Psoas muscle (tissue), 8 donors: ENCODE measurements around the gene IFRD2. TPM values are rescaled to one million over a fixed set of nuclear protein-coding genes. Genes with fewer than 3 reads are reported as not detected.

Experiments
- ATAC-seq, 4 donors: fragments of 200-7000 bp; cut with Tn5 transposase; one replicate each; pipeline ENCODE4 v1.9.1; 2020; ENCODE audit warnings: moderate library complexity in 3 of 4, mild to moderate bottlenecking in 2 of 4
- DNase-seq, 2 donors: peaks; one replicate each; pipeline ENCODE4 v3.0.0-alpha.2; 2020
- H3K27ac ChIP-seq: fragments of 200-600 bp; one replicate; pipeline ENCODE4 v1.8.0; 2022
- H3K27me3 ChIP-seq, 3 donors: fragments of 200-600 bp in 1 of 3; one replicate each; pipeline versions ENCODE4 v1.6.1 to v1.8.0; 2013 to 2022; ENCODE audit warnings: low read length in 2 of 3, mild to moderate bottlenecking in 2 of 3, moderate library complexity in 1 of 3; ENCODE audit not compliant: insufficient read depth in 3 of 3
- H3K36me3 ChIP-seq, 2 donors: fragments of 200-600 bp in 1 of 2; one replicate each; pipeline versions ENCODE4 v1.6.1 to v1.8.0; 2013 to 2022; ENCODE audit warnings: low read depth in 1 of 2, mild to moderate bottlenecking in 1 of 2, moderate library complexity in 1 of 2; ENCODE audit not compliant: insufficient read depth in 1 of 2
- H3K4me1 ChIP-seq: fragments of 200-600 bp; one replicate; pipeline ENCODE4 v1.8.0; 2022
- H3K4me3 ChIP-seq: fragments of 200-600 bp; one replicate; pipeline ENCODE4 v1.8.0; 2022; ENCODE audit warnings: mild to moderate bottlenecking
- H3K9me3 ChIP-seq: fragments of 200-600 bp; one replicate; pipeline ENCODE4 v1.8.0; 2022
- CTCF ChIP-seq: fragments of 200-600 bp; IDR thresholded peaks from one replicate; pipeline ENCODE4 v1.8.0; 2022; ENCODE audit warnings: antibody characterized with exemption
- WGBS, 3 donors: extraction: QIAGEN DNeasy Blood & Tissue Kit; methylation state at CpG; one replicate each; pipeline versions ENCODE4 v1.1.6 to v1.1.7; 2013; 5-methylcytosine and 5-hydroxymethylcytosine counted together
- intact Hi-C, 2 donors: fragments of 100-400 bp; cut with DNase I; formaldehyde crosslinking; loops; one replicate each; pipeline versions ENCODE4 v1.11.0 to v1.14.2; 2022
- polyA plus RNA-seq, 3 donors: library from polyadenylated mRNA; stranded (reverse); fragments of 200-250 nt; gene quantifications; one replicate each; pipeline ENCODE4 v1.2.3, GENCODE V29; 2013
- total RNA-seq, 4 donors: library from RNA; stranded (reverse); fragmentation: NEBNext Ultra II Directional in 2 of 4; extraction: Animal tissue kit (Norgen Biotek cat#: 25700) in 2 of 4; gene quantifications; one replicate each; pipeline versions ENCODE4 v1.2.1 to v1.2.4, GENCODE V29; 2021 to 2023
- donor health status: healthy with polysubstance abuse.
- donor health status: DM: no; HTN: no; CAD: no; lungs with moderate emphysema.
- donor health status: Bipolar disorder and iron deficiency.
- donor health status: healthy.
- donor health status: DM: yes; HTN: yes; CAD: no.
- donor health status: DM: no; HTN: no; CAD: no.
- donor health status: DM: no; HTN: no; CAD: no.
- donor health status: DM: yes; HTN: yes; CAD: no.

IFRD2 gene
- total and polyA plus RNA-seq, 7 donors = 77.2 to 175 (median 130) TPM

DNA sequence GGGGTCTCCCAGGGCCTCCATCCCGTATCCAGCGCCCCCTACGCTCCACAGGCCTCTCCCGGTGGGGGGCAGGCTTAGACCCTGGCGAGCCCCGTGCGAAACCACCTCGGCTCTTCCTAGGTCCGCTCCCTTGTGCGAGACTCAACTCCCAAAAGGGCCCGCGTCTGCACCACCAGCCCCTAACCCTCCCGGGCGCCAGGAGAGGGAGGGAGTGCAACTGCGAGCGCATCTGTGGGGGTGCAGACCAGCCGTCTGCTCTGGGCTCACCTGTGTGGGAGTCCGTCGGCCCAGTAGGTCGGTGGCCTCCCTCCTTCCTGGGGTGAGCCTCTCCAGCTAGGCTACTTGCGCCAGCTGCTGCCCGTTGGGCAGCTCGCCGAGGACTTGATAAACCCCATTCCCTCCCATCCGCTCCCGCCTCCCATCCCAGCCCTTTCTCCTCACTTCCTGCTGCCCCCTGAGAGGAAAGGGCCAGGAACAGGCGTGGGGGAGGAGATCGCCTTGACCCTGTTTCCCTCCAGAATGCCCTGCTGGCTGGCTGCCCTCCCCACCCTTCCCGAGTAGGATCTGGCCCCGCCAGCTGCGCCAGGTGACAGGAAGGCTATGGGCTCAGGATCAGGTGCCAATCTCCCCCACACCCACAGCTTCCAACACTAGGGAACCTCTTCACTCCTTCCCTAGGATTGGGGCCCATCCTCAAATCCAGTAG is 30.3 kb upstream of the IFRD2 start, which contains the start of gene HYAL2:
Gene HYAL2, minus strand, starts transcription at position 360 of the 706 bp plus-strand sequence. CDS start 2,256 bp downstream, outside the sequence.
- intact Hi-C loops = no loop called here
- peak within 1 kb of the TSS; percentile 93 for H3K27ac ChIP-seq
- ATAC-seq = no peak
- H3K36me3 ChIP-seq = peaks cover 0 to 45% of the 10 kb centered on the region in 2 donors
- WGBS, 3 donors = 39 to 43% (median 39%) methylated on average over 28 to 31 of the region's 31 CpGs
- peak within 1 kb of the TSS; percentile 90 for H3K4me3 ChIP-seq
- peaks cover 54% of the 10 kb centered on the region for H3K4me1 ChIP-seq
- peak; percentile 62 to 79 for DNase-seq
- no peaks in the 10 kb centered on the region for H3K9me3 ChIP-seq
- TF ChIP-seq CTCF = no peak
- H3K27me3 ChIP-seq = no peaks in the 10 kb centered on the region

DNA sequence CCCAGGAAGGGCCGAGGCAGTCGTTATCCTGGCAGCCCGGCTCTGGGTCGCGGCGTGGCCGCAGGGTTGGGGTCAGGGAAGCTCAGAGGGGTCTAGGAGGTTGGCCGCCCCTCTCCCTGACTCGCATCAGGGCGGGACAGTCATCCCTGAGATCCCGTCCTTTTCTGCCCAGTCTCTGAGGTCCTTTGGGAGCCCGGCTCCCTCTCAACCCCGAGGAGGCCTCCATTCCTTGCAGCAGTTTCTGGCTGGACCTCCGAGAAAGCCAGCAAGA is 29.8 kb upstream of the IFRD2 start:
- Histone ChIP-seq H3K27me3 (no peaks in the 10 kb centered on the region), H3K9me3 (no peaks in the 10 kb centered on the region), H3K4me1 (peaks cover 55% of the 10 kb centered on the region), H3K27ac (peak overlapping the region; percentile 93), H3K36me3 (peaks cover 0 to 50% of the 10 kb centered on the region in 2 donors), H3K4me3 (peak overlapping the region; percentile 90)
- WGBS, 3 donors = 10 to 22% (median 19%) methylated on average over 13 to 14 of the region's 14 CpGs
- DNase-seq (no peak), ATAC-seq (no peak)
- TF ChIP-seq CTCF = no peak
- intact Hi-C loops = no loop called here

DNA sequence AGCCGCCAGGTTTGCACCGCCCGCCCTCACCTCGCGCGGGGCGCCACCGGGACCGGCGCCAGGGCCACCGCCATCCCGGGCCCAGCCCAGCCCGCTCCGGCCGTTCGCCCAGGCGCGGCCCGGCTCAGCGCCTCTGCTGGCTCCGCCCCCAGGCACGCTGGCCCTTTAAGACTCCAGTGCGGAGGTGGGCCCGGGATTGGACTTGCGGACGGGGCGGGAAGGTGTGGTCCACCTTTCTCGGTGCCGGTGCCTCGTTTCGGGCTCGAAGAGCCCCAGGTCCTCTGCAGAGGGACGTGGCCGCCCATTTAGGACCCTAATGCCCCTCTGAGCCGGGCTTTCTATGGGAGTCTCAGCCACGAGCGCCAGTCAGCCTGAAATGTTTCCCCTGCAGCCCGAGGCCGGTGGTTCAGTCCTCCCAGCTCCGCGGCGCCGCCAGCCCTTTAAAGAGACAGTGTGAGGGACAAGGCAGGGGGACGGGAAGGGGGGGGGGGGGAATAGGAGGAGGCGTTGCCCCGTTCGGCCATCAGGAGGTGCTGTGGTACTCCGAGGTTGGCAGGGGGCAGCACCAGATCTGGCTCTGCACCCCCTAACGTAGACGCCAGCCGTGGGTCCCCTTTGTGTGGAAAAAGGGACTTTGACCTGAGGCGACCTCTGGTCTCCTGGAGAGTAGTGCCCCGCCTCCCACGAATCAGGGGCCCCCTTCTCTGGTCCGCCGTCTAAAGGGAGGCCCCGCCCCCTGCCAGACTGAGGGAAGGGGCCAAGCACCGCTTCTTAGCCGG is 29.3 kb upstream of the IFRD2 start:
- intact Hi-C loops = no loop called here
- Histone ChIP-seq H3K27ac (peak overlapping the region; percentile 93), H3K27me3 (no peaks in the 10 kb centered on the region), H3K4me3 (peak overlapping the region; percentile 90), H3K4me1 (peaks cover 54% of the 10 kb centered on the region), H3K36me3 (peaks cover 0 to 53% of the 10 kb centered on the region in 2 donors), H3K9me3 (no peaks in the 10 kb centered on the region)
- 1 to 2% (median 1%) methylated on average over 46 to 59 of the region's 59 CpGs for WGBS, 3 donors
- DNase-seq (peak; percentile 92 to 95), ATAC-seq (peak; percentile 88 to 90 (median 89))
- TF ChIP-seq CTCF = peak; percentile 41

DNA sequence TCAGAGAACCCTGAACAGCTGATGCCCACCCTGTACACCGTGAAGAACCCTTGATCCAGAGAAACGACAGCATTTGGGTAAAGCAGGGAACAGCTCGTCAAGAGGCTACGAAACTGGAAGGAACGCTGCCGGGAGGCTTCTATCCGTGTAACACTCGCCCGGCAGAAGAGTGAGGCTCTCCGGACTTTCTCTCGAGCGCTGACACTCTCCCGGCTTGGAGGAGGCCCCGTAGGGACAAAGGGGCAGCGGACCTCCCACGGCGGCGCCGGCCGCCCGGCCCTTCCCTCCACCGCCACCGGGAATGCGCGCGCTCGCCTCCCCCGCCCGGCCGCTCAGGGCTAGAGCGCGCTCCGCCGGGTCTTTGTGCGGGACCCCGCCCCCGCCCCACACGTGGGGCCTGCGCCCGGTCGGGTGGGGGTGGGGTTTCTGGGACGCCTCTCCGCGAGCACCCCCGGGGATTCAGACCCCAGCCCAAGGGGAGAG is 28.7 kb upstream of the IFRD2 start:
- intact Hi-C loops = no loop called here
- H3K27ac ChIP-seq = peak overlapping the region; percentile 93
- H3K9me3 ChIP-seq = no peaks in the 10 kb centered on the region
- H3K27me3 ChIP-seq = no peaks in the 10 kb centered on the region
- 0 to 1% (median 0%) methylated on average over 20 to 45 of the region's 45 CpGs for WGBS, 3 donors
- ATAC-seq (peak; percentile 75 to 83 (median 80)), DNase-seq (peak; percentile 81 to 90)
- peaks cover 0 to 53% of the 10 kb centered on the region in 2 donors for H3K36me3 ChIP-seq
- H3K4me3 ChIP-seq = peak overlapping the region; percentile 90
- TF ChIP-seq CTCF = no peak
- peaks cover 54% of the 10 kb centered on the region for H3K4me1 ChIP-seq
